Measurements from ENCODE around the gene TPRN.

The TPRN gene

GRCh38 chr9:137181680-137182079, 18.9 kb downstream of the TPRN start:
- TF ChIP-seq CTCF (IDR thresholded peaks at IDR 0.05; ENCODE audit: insufficient read depth, low read length, poor library complexity, severe bottlenecking), result no peak
- no peak overlapping the region for H3K4me3 ChIP-seq (replicated peaks; ENCODE audit: low read depth, low read length)
- peaks cover 40% of the 10 kb centered on the region for H3K36me3 ChIP-seq (ENCODE audit: control insufficient read depth, insufficient read depth, low read length)
- no peak for DNase-seq (ENCODE audit: extremely low read depth, insufficient read length)
- no peaks in the 10 kb centered on the region for H3K27me3 ChIP-seq (replicated peaks; ENCODE audit: control insufficient read depth, insufficient read depth, low read length)

- DNase-seq (ENCODE audit: extremely low read depth, insufficient read length), result no peak
- no peak for TF ChIP-seq CTCF (IDR thresholded peaks at IDR 0.05; ENCODE audit: insufficient read depth, low read length, poor library complexity, severe bottlenecking)
- H3K36me3 ChIP-seq (ENCODE audit: control insufficient read depth, insufficient read depth, low read length), result peaks cover 38% of the 10 kb centered on the region
- H3K27me3 ChIP-seq (replicated peaks; ENCODE audit: control insufficient read depth, insufficient read depth, low read length), result no peaks in the 10 kb centered on the region
- H3K4me3 ChIP-seq (replicated peaks; ENCODE audit: low read depth, low read length), result no peak overlapping the region
These were observed 20.1 kb downstream of the TPRN start for GRCh38 chr9:137180491-137180890.

GRCh38 chr9:137179761-137180160, 20.8 kb downstream of the TPRN start:
- Histone ChIP-seq H3K27me3 (replicated peaks; ENCODE audit: control insufficient read depth, insufficient read depth, low read length) (no peaks in the 10 kb centered on the region), H3K36me3 (ENCODE audit: control insufficient read depth, insufficient read depth, low read length) (peaks cover 37% of the 10 kb centered on the region), H3K4me3 (replicated peaks; ENCODE audit: low read depth, low read length) (no peak overlapping the region)
- no peak for DNase-seq (ENCODE audit: extremely low read depth, insufficient read length)
- TF ChIP-seq CTCF (IDR thresholded peaks at IDR 0.05; ENCODE audit: insufficient read depth, low read length, poor library complexity, severe bottlenecking), result no peak

GRCh38 chr9:137178939-137179630, 21.5 kb downstream of the TPRN start:
- Histone ChIP-seq H3K36me3 (ENCODE audit: control insufficient read depth, insufficient read depth, low read length) (peaks cover 30% of the 10 kb centered on the region), H3K4me3 (replicated peaks; ENCODE audit: low read depth, low read length) (no peak overlapping the region), H3K27me3 (replicated peaks; ENCODE audit: control insufficient read depth, insufficient read depth, low read length) (no peaks in the 10 kb centered on the region)
- no peak for DNase-seq (ENCODE audit: extremely low read depth, insufficient read length)
- no peak for TF ChIP-seq CTCF (IDR thresholded peaks at IDR 0.05; ENCODE audit: insufficient read depth, low read length, poor library complexity, severe bottlenecking)

- no peak for TF ChIP-seq CTCF (IDR thresholded peaks at IDR 0.05; ENCODE audit: insufficient read depth, low read length, poor library complexity, severe bottlenecking)
- Histone ChIP-seq H3K36me3 (ENCODE audit: control insufficient read depth, insufficient read depth, low read length) (peaks cover 24% of the 10 kb centered on the region), H3K27me3 (replicated peaks; ENCODE audit: control insufficient read depth, insufficient read depth, low read length) (no peaks in the 10 kb centered on the region; the same call in 1 of the 2 replicates), H3K4me3 (replicated peaks; ENCODE audit: low read depth, low read length) (no peak overlapping the region)
- DNase-seq (ENCODE audit: extremely low read depth, insufficient read length), result no peak
These were observed 22.2 kb downstream of the TPRN start for GRCh38 chr9:137178201-137178938.

Measured in GM06990 (cell line).